Left lung (tissue), 10 donors: ENCODE results near the gene SLC6A1. TPM values are rescaled to one million over a fixed set of nuclear protein-coding genes. Genes with fewer than 3 reads are reported as not detected.

Source experiments
- ATAC-seq: fragments of 200-7000 bp; cut with Tn5 transposase; one replicate; pipeline ENCODE4 v1.9.1; 2020; ENCODE audit warnings: moderate library complexity
- DNase-seq, 4 donors: peaks; one replicate each; pipeline ENCODE4 v3.0.0-alpha.2; 2013 to 2020
- H3K27ac ChIP-seq, 2 donors: fragments of 200-600 bp; sonication (generic) in 1 of 2; one replicate each; pipeline versions ENCODE4 v1.5.0 to v1.8.0; 2020 to 2021
- H3K27me3 ChIP-seq, 2 donors: fragments of 200-600 bp; sonication (generic) in 1 of 2; one replicate each; pipeline versions ENCODE4 v1.5.0 to v1.8.0; 2020 to 2021
- H3K36me3 ChIP-seq, 2 donors: fragments of 200-600 bp; sonication (generic) in 1 of 2; one replicate each; pipeline versions ENCODE4 v1.5.0 to v1.8.0; 2020 to 2021
- H3K4me1 ChIP-seq, 2 donors: fragments of 200-600 bp; one replicate each; pipeline ENCODE4 v1.8.0; 2021
- H3K4me3 ChIP-seq, 2 donors: fragments of 200-600 bp; sonication (generic) in 1 of 2; one replicate each; pipeline versions ENCODE4 v1.5.0 to v1.8.0; 2020 to 2021; ENCODE audit warnings: mild to moderate bottlenecking in 1 of 2
- H3K9me3 ChIP-seq, 2 donors: fragments of 200-600 bp; sonication (generic) in 1 of 2; one replicate each; pipeline versions ENCODE4 v1.5.0 to v1.8.0; 2020 to 2021
- intact Hi-C, 2 donors: fragments of 100-400 bp; cut with DNase I; formaldehyde crosslinking; loops; one replicate each; pipeline versions ENCODE4 v1.11.2 to v1.14.2; 2022
- polyA plus RNA-seq, 6 donors: library from polyadenylated mRNA; unstranded; fragments of 120-200 nt; gene quantifications; one replicate each; pipeline ENCODE4 v1.2.1, GENCODE V29; 2013; ENCODE audit not compliant: insufficient read length in 6 of 6
- total RNA-seq, 2 donors: library from RNA; stranded (reverse); fragmentation: NEBNext Ultra II Directional; extraction: Animal tissue kit (Norgen Biotek cat#: 25700); gene quantifications; one replicate each; pipeline ENCODE4 v1.2.1, GENCODE V29; 2021
- TF ChIP-seq, protein P1 (sequence below), 2 donors: fragments of 200-600 bp; sonication (generic) in 1 of 2; IDR thresholded peaks; one replicate each; pipeline versions ENCODE4 v1.5.0 to v1.8.0; 2021; ENCODE audit warnings: antibody characterized with exemption in 2 of 2
- donor health status: DM: no; HTN: yes; CAD: no.
- donor health status: DM: no; HTN: no; CAD: no.

Gene SLC6A1
- total and polyA plus RNA-seq, 8 donors = 0.97 to 7.2 (median 5.3) TPM

DNA sequence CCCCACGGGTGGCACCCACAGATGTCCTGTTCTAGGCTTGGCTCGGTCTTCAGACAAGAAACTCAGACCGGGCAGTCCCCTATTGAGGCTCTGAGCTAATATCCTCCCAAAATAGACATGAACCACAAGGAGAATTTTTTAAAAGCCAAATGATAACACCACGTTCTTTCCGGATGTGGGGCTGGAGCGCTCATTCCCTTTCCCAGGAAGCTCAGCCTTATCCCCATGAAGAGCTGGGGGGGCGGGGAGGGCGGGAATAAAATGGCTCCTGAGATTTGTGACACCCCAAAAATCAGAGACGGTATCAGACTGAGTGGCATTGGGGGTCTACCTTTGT lies 1.1 kb downstream of the SLC6A1 start:
- peaks cover 31 to 77% of the 10 kb centered on the region in 2 donors for H3K27me3 ChIP-seq

DNA sequence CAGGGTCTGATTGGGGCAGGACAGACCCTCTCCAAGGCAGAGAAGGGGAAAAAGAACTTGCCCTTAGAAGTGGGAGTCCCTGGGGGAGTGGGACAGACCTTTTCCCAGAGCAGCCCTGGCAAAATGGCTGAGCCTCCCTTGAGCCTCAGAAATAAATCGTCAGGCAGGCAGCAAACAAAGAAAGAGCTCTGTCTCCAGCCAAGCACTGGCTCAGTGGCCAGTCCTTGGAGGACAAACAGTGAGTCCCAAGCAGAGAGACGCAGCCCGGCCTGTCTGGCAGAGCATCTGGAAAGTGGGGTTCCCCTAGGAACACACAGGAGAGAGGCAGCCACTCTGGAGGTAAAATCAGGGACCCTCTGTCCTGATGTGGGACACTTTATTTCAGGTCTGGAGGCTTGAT lies 1.8 kb downstream of the SLC6A1 start:
- H3K4me1 ChIP-seq = no peaks in the 10 kb centered on the region

More for the DNA sequence above, 1.1 kb downstream of the SLC6A1 start:
- H3K36me3 ChIP-seq = no peaks in the 10 kb centered on the region
- no peak for DNase-seq
- no peaks in the 10 kb centered on the region for H3K4me1 ChIP-seq
- TF ChIP-seq, protein P1, sequence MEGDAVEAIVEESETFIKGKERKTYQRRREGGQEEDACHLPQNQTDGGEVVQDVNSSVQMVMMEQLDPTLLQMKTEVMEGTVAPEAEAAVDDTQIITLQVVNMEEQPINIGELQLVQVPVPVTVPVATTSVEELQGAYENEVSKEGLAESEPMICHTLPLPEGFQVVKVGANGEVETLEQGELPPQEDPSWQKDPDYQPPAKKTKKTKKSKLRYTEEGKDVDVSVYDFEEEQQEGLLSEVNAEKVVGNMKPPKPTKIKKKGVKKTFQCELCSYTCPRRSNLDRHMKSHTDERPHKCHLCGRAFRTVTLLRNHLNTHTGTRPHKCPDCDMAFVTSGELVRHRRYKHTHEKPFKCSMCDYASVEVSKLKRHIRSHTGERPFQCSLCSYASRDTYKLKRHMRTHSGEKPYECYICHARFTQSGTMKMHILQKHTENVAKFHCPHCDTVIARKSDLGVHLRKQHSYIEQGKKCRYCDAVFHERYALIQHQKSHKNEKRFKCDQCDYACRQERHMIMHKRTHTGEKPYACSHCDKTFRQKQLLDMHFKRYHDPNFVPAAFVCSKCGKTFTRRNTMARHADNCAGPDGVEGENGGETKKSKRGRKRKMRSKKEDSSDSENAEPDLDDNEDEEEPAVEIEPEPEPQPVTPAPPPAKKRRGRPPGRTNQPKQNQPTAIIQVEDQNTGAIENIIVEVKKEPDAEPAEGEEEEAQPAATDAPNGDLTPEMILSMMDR (IDR thresholded peaks at IDR 0.05) = no peak
- no peak overlapping the region for H3K4me3 ChIP-seq
- H3K27ac ChIP-seq = no peak overlapping the region
- H3K9me3 ChIP-seq = no peaks in the 10 kb centered on the region
- no peak for ATAC-seq
- intact Hi-C loops = no loop called here

DNA sequence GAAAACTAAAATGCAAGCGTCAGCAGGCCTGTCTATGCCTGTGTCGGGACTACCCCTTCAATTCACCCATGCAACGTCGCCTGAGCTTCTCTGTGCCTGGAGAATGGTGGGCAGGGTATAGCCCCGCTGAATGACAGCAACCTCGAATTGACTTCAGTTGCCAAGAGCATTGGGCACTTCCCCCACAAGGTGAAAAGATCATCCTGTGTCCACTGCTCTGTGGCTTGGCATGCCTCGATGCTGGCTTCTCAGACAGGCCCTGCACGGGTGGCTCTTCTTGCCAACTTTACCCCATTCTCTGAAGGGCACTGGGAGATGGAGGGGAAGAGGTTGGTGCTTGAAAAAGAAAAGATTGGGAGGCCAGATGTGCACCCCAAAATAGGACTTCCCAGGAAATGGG lies 3.3 kb downstream of the SLC6A1 start:
- TF ChIP-seq, protein P1 (IDR thresholded peaks at IDR 0.05) = no peak
- H3K4me3 ChIP-seq = no peak overlapping the region
- intact Hi-C loops = no loop called here
- no peak for DNase-seq
- no peak overlapping the region for H3K27ac ChIP-seq
- no peaks in the 10 kb centered on the region for H3K9me3 ChIP-seq
- ATAC-seq = no peak
- H3K27me3 ChIP-seq = peaks cover 31 to 75% of the 10 kb centered on the region in 2 donors
- H3K36me3 ChIP-seq = no peaks in the 10 kb centered on the region
- H3K4me1 ChIP-seq = no peaks in the 10 kb centered on the region

More for the DNA sequence above, 1.8 kb downstream of the SLC6A1 start:
- ATAC-seq (no peak), DNase-seq (no peak)
- H3K27ac ChIP-seq = no peak overlapping the region
- no peak overlapping the region for H3K4me3 ChIP-seq
- intact Hi-C loops = no loop called here
- TF ChIP-seq, protein P1 (IDR thresholded peaks at IDR 0.05) = no peak
- no peaks in the 10 kb centered on the region for H3K9me3 ChIP-seq
- H3K27me3 ChIP-seq = peaks cover 31 to 77% of the 10 kb centered on the region in 2 donors
- no peaks in the 10 kb centered on the region for H3K36me3 ChIP-seq

GRCh38 chr3:10996345-10997013 lies 3.9 kb downstream of the SLC6A1 start:
- intact Hi-C loops = no loop called here
- no peak for ATAC-seq
- H3K9me3 ChIP-seq = no peaks in the 10 kb centered on the region
- H3K4me1 ChIP-seq = no peaks in the 10 kb centered on the region
- H3K27me3 ChIP-seq = peaks cover 27 to 75% of the 10 kb centered on the region in 2 donors
- no peak overlapping the region for H3K4me3 ChIP-seq
- no peak for DNase-seq
- no peak overlapping the region for H3K27ac ChIP-seq
- TF ChIP-seq, protein P1 (IDR thresholded peaks at IDR 0.05) = no peak
- no peaks in the 10 kb centered on the region for H3K36me3 ChIP-seq

DNA sequence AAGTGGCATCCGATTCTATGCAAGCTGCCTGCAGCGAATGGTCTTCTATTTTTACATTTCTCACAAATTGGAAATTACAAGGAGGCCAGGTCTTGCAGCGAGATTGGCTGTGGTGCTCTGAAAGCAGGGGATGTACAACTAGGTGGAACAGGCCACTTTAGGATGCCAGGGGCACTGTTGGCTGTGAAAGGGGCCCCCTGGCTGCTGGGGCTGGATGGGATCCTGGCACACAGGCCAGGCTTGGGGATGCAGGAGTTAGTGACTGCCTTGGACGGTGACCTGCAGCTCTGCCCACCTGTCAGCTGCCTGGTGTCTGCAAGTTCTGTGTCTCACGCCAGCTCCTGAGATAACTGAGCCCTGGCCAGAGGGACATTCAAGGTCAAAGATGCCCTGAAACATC lies 4.6 kb downstream of the SLC6A1 start:
- ATAC-seq (no peak), DNase-seq (no peak)
- Histone ChIP-seq H3K27me3 (peaks cover 22 to 75% of the 10 kb centered on the region in 2 donors), H3K4me1 (no peaks in the 10 kb centered on the region), H3K9me3 (no peaks in the 10 kb centered on the region), H3K4me3 (no peak overlapping the region), H3K36me3 (no peaks in the 10 kb centered on the region), H3K27ac (no peak overlapping the region)
- intact Hi-C loops = no loop called here
- TF ChIP-seq, protein P1 (IDR thresholded peaks at IDR 0.05) = no peak
